Measurements from ENCODE around the gene HERC5.

HERC5 gene

GRCh38 chr4:88448889-88449288 is 8.0 kb upstream of the HERC5 start:
- DNase-seq = no peak

- DNase-seq = no peak
These were observed 7.6 kb upstream of the HERC5 start for GRCh38 chr4:88449290-88449689.

GRCh38 chr4:88451205-88451604 is 5.7 kb upstream of the HERC5 start:
- DNase-seq = no peak

GRCh38 chr4:88452912-88453311 is 4.0 kb upstream of the HERC5 start:
- DNase-seq = no peak

- peak; percentile 30 for DNase-seq
These were observed 586 bp downstream of the HERC5 start for GRCh38 chr4:88457307-88458103.

- no peak for DNase-seq
These were observed 1.3 kb downstream of the HERC5 start for GRCh38 chr4:88458104-88458740.

GRCh38 chr4:88465653-88466192 is 8.8 kb downstream of the HERC5 start:
- no peak for DNase-seq

- no peak for DNase-seq
These were observed 10.5 kb downstream of the HERC5 start for GRCh38 chr4:88467392-88467791.

- no peak for DNase-seq
These were observed 20.4 kb downstream of the HERC5 start for GRCh38 chr4:88477229-88477860.

GRCh38 chr4:88478247-88478646 is 21.3 kb downstream of the HERC5 start:
- no peak for DNase-seq

GRCh38 chr4:88481537-88481936 is 24.6 kb downstream of the HERC5 start:
- no peak for DNase-seq

- no peak for DNase-seq
These were observed 32.3 kb downstream of the HERC5 start for GRCh38 chr4:88489100-88489761.

- no peak for DNase-seq
These were observed 41.0 kb downstream of the HERC5 start for GRCh38 chr4:88497859-88498409.

GRCh38 chr4:88503344-88503743 is 46.4 kb downstream of the HERC5 start:
- DNase-seq = no peak

- no peak for DNase-seq
These were observed 54.3 kb downstream of the HERC5 start for GRCh38 chr4:88511236-88511635.

GRCh38 chr4:88514557-88515511 is 57.9 kb downstream of the HERC5 start:
- DNase-seq = no peak

- DNase-seq = no peak
These were observed 59.8 kb downstream of the HERC5 start for GRCh38 chr4:88516746-88517145.

- DNase-seq = no peak
These were observed 60.9 kb downstream of the HERC5 start for GRCh38 chr4:88517825-88518224.

GRCh38 chr4:88518911-88519310 is 62.0 kb downstream of the HERC5 start:
- DNase-seq = no peak

GRCh38 chr4:88522702-88523324 is 65.9 kb downstream of the HERC5 start:
- DNase-seq = peak; percentile 33
